Large intestine (tissue), 3 donors: ENCODE results near the gene INAVA. TPM values are rescaled to one million over a fixed set of nuclear protein-coding genes. Genes with fewer than 3 reads are reported as not detected.
A peak's percentile ranks its signal among the peaks of the same experiment; 100 is the strongest.
"Not testable (repeated sequence)": the region's sequence is repeated elsewhere in the genome, so short reads cannot be mapped to it uniquely, and the experiment has no call there.

Experiments used
- DNase-seq, 2 donors: peaks; one replicate each; pipeline versions ENCODE4 v3.0.0 to v3.0.0-alpha.2; 2013
- H3K27ac ChIP-seq: one replicate; pipeline ENCODE4 v1.5.1; 2013; ENCODE audit warnings: low read length
- H3K27me3 ChIP-seq: 2 replicates; pipeline ENCODE4 v1.6.1; 2013; ENCODE audit warnings: low read length; ENCODE audit not compliant: control insufficient read depth, insufficient read depth
- H3K36me3 ChIP-seq: 2 replicates; pipeline ENCODE4 v1.6.1; 2013; ENCODE audit warnings: low read length; ENCODE audit not compliant: control insufficient read depth, insufficient read depth
- H3K4me1 ChIP-seq: one replicate; pipeline ENCODE4 v1.6.1; 2013; ENCODE audit warnings: low read length; ENCODE audit not compliant: control insufficient read depth, insufficient read depth
- H3K4me3 ChIP-seq: one replicate; pipeline ENCODE4 v1.5.1; 2013; ENCODE audit warnings: low read length
- H3K9me3 ChIP-seq: one replicate; pipeline ENCODE4 v1.6.1; 2013; ENCODE audit warnings: mild to moderate bottlenecking, low read depth, low read length, moderate library complexity; ENCODE audit not compliant: control insufficient read depth
- WGBS: methylation state at CpG from one replicate; pipeline ENCODE4 v1.1.5; 2013; ENCODE audit warnings: low lambda C conversion rate; ENCODE audit not compliant: insufficient coverage; 5-methylcytosine and 5-hydroxymethylcytosine counted together
- polyA plus RNA-seq: library from polyadenylated mRNA; unstranded; fragments of 120-200 nt; gene quantifications from one replicate; pipeline ENCODE4 v1.2.1, GENCODE V29; 2013

The INAVA gene
- polyA plus RNA-seq, 1 donor = 101 TPM

DNA sequence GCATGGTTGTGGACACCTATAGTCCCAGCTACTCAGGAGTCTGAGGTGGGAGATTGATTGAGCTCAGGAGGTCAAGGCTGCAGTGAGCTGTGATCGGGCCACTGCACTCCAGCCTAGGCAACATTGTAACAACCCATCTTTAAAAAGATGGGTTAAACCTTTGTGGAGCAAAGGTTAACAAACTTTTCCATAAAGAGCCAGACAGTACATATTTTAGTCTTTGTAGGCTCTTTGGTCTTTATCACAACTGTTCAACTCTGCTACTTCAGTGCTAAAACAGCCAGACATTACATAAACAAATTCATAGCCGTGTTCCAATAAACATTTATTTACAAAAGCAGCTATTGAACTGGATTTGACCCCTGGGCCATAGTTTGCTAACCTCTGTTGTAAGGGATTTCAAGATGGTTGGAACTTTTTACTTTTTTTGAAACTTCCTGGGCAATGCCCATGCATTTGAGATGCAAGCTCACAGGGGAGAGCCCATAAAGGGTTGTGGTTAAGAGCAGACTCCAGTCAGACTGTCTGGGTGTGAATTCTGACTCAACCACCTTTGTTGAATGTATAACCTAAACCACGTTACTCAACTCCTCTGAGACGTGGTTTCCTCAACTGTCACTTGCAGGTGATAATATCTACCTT is 10.8 kb downstream of the INAVA start:
- H3K9me3 ChIP-seq = no peaks in the 10 kb centered on the region
- WGBS = no CpG with 5 or more reads among the region's 4 CpGs
- no peak overlapping the region for H3K27ac ChIP-seq
- peaks cover 86% of the 10 kb centered on the region for H3K36me3 ChIP-seq
- H3K27me3 ChIP-seq = no peaks in the 10 kb centered on the region
- no peak for DNase-seq
- H3K4me3 ChIP-seq = no peak overlapping the region
- peaks cover 42% of the 10 kb centered on the region for H3K4me1 ChIP-seq

DNA sequence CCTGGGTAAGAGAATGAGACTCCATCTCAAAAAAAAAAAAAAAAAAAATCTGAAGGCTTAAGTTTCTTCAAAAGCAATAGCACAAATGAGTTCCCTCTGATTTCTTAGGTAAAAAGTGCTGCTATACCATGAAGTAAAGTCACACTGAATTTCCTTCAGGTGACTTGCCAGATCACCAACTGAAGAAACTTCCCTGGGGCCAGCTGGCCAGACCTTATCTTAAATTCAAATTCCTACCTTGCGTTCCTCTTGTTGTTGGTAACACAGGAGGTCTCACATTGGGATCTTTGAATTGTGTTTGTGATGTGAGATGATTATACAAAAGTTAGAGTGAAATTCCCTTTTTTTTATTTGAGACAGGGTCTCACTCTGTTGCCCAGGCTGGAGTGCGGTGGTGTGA is 11.8 kb downstream of the INAVA start:
- Histone ChIP-seq H3K4me3 (no peak overlapping the region), H3K36me3 (peaks cover 85% of the 10 kb centered on the region), H3K27ac (no peak overlapping the region), H3K4me1 (peaks cover 44% of the 10 kb centered on the region), H3K9me3 (no peaks in the 10 kb centered on the region), H3K27me3 (no peaks in the 10 kb centered on the region)
- no CpG with 5 or more reads among the region's 2 CpGs for WGBS
- DNase-seq = no peak

DNA sequence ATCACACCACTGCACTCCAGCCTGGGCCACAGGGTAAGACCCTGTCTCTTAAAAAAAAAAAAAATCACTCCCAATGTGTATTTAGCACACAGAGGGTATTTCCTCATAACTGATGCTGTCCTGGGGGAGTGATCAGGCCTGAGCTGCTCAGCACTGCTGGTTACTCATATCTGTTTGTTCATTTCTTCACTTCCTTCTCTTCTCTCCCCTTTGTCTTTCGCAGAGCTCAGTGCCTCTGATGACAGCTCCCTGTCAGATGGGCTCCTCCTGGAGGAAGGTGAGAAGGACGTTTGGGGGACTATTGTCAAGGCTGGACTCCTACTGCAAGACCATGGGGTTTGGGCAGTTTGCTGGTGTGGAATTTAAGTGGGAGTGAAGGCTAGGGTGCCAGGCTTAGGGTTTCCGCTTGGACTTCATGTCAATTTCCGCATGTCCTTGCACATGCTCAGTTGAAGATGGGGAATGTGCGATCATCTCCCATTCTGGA is 13.0 kb downstream of the INAVA start:
- Histone ChIP-seq H3K4me1 (peaks cover 44% of the 10 kb centered on the region), H3K27me3 (no peaks in the 10 kb centered on the region), H3K4me3 (no peak overlapping the region), H3K36me3 (peaks cover 83% of the 10 kb centered on the region), H3K27ac (peak overlapping the region; percentile 42), H3K9me3 (no peaks in the 10 kb centered on the region)
- WGBS = no CpG with 5 or more reads among the region's 5 CpGs
- DNase-seq = no peak

DNA sequence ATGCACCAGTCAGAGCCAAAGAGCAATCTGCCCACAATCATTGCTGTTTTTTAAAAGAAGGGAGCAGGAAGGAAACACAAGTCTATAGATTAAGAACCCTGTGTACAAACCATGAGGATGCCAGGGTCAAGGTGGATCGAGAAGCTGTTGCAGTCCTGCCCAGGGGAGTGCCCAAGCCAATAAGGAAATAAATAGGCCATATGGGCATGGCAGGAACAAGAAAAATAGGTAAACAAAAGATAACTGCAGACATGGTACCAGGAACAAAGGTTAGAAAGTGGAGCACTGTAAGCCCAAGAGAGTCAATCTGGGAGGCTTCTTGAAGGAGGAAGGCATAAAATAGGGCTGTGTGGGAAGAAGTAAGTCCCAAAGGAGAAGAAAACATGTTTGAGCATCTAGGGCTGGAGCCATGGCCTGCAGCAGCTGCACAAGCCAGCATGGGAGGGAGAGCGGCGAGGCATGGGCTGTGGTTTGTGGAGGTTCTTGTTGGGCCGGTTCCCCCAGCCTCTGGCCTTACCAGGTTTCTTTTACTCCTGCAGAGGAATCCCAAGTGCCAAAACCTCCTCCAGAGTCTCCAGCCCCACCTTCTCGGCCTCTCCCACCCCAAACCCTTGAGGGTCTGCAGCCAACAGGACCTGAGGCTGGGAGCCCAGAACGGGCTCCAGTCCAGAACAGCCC is 13.6 kb downstream of the INAVA start:
- peaks cover 44% of the 10 kb centered on the region for H3K4me1 ChIP-seq
- H3K27ac ChIP-seq = peak overlapping the region; percentile 42
- no peak overlapping the region for H3K4me3 ChIP-seq
- H3K9me3 ChIP-seq = no peaks in the 10 kb centered on the region
- no peaks in the 10 kb centered on the region for H3K27me3 ChIP-seq
- 17% methylated on average over 1 of the region's 6 CpGs for WGBS
- H3K36me3 ChIP-seq = peaks cover 85% of the 10 kb centered on the region
- DNase-seq = peak in 1 of 2 donors; percentile 54

DNA sequence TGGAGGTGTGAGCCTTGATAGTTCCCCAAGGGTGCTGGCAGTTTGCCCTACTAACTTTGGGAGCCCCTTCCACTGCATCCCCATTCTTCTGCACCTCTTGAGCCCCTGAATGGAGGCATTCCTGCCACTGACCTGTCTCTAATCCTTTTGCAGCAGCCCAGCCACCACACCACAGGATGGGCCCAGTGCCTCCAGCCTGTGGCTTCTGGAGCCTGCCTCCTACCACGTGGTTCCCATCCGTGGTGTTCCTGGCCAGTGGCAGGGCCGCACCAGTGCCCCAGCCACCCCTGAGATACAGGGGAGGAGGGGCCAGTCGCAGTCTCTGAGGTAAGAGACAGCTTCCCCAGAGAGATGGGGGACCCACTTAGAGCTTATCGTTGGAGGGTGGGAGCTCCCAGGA is 14.4 kb downstream of the INAVA start:
- Histone ChIP-seq H3K9me3 (no peaks in the 10 kb centered on the region), H3K36me3 (peaks cover 82% of the 10 kb centered on the region), H3K4me3 (no peak overlapping the region), H3K4me1 (peaks cover 44% of the 10 kb centered on the region), H3K27ac (peak overlapping the region; percentile 42), H3K27me3 (no peaks in the 10 kb centered on the region)
- WGBS = no CpG with 5 or more reads among the region's 5 CpGs
- DNase-seq = no peak

DNA sequence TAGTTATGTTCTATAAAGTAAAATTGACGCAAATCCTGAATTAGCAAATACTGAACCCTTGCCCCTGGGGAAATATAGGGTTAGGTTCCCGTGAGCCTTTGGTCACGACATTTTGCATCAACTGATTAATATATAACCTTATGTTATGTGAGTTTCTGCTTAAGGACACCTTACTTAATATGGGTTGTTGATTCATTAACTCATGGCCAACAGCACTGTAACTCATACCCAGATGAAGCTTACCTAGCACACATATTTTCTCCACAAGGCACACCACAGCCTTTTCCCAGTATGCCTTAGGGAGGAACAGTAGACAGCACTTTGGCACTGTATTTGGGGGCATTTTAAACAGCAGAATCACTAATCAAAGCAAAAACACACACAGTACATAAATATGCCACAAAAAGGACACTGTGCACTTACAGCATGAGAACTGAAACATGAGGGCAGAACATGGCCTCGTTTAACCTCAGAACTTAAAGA is 15.1 kb downstream of the INAVA start:
- Histone ChIP-seq H3K4me1 (peaks cover 43% of the 10 kb centered on the region), H3K4me3 (no peak overlapping the region), H3K9me3 (no peaks in the 10 kb centered on the region), H3K27ac (peak overlapping the region; percentile 42), H3K27me3 (no peaks in the 10 kb centered on the region), H3K36me3 (peaks cover 77% of the 10 kb centered on the region)
- WGBS = no CpG with 5 or more reads among the region's 4 CpGs
- DNase-seq = peak in 1 of 2 donors; percentile 27

DNA sequence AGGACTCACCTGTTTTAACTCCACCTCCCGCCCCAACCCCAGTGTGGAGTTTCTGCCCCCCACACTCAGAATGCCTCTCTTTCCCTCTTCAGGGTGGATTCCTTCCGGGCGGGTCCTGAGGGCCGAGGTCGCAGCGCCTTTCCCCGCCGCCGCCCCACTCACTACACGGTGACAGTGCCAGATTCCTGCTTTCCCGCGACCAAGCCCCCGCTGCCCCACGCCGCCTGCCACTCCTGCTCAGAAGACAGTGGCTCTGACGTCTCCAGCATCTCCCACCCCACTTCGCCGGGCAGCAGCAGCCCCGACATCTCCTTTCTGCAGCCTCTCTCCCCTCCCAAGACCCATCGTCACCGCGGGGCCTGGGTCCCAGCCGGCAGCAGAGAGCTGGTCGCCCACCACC is 16.7 kb downstream of the INAVA start:
- DNase-seq = no peak
- Histone ChIP-seq H3K27me3 (no peaks in the 10 kb centered on the region), H3K4me1 (peaks cover 43% of the 10 kb centered on the region), H3K4me3 (no peak overlapping the region), H3K9me3 (no peaks in the 10 kb centered on the region), H3K27ac (no peak overlapping the region), H3K36me3 (peaks cover 70% of the 10 kb centered on the region)
- no CpG with 5 or more reads among the region's 24 CpGs for WGBS

DNA sequence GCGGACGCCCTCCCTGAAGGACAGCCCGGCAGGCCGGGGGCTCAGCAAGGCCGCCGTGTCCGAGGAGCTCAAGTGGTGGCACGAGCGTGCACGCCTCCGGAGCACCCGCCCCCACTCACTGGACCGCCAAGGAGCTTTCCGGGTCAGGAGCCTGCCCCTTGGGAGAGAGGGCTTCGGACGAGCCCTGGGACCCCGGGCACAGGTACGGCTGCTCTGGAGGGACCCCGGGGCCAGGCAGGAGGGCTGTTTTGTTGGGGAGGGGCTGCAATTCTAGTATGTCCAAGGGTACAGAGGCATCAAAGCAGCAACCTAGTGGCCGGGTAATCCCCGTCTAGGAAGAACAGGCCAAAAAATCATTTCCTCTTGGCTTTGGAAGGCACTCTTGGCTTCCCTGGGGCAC is 17.2 kb downstream of the INAVA start:
- Histone ChIP-seq H3K4me1 (peaks cover 47% of the 10 kb centered on the region), H3K36me3 (peaks cover 64% of the 10 kb centered on the region), H3K27ac (peak overlapping the region; percentile 30)
- not testable (repeated sequence) for H3K27me3 ChIP-seq, H3K9me3 ChIP-seq, H3K4me3 ChIP-seq, DNase-seq
- WGBS = no CpG with 5 or more reads among the region's 21 CpGs

DNA sequence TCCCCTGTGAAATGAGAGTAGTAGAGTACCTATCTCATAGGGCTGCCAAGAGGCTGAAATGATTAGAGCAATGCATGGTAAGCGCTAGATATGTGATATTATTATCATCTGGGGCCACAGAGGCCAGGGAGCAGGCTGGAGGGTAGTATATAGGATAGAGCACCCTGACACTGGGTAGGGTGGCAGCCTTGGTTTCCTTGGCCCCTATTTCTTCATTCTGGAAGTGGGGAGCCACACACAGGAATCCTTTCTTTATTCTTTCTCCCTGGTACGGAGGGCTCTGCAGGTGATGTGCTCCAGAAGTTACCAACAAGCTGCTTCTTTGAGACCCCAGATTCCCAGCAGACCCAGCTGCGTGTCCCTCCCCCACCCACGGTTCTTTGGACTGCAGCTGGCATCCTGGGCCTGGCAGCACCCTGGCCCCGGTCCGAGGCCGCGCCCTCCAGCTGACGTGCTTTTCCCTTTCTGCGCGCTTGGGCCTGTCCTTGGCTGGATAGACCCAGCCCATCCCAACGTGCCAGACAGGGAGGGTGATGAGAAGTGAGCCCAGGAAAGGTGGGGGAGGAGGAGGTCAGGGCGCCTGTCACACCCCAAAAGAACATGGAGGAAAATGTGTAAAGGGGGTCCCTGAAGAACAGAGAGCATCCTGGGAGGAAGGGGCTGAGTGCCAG is 18.2 kb downstream of the INAVA start:
- H3K4me3 ChIP-seq = no peak overlapping the region
- no peaks in the 10 kb centered on the region for H3K27me3 ChIP-seq
- H3K4me1 ChIP-seq = peaks cover 44% of the 10 kb centered on the region
- H3K36me3 ChIP-seq = peaks cover 57% of the 10 kb centered on the region
- H3K27ac ChIP-seq = no peak overlapping the region
- DNase-seq = no peak
- no CpG with 5 or more reads among the region's 13 CpGs for WGBS
- no peaks in the 10 kb centered on the region for H3K9me3 ChIP-seq

DNA sequence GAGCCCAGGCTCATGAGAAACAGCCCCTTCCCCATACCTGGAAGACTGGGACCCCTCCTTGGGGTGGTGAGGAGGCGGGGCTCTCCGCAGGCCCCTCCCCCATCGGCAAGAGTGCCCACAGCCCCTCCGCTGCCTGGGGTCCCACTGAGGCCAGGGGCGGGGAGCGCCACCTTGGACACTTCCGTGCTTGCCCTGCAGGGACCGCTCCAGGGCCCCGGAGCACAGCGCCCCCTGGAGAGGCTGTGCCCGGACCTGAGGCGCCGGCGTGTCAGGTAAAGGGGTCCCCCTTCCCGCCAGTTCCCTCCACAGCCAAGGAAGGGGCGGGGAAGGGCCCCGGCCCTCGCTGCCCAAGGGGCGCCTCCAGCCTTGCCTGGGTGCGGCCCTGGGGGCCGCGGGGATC is 21.5 kb downstream of the INAVA start:
- peak in 1 of 2 donors; percentile 29 for DNase-seq
- WGBS = no CpG with 5 or more reads among the region's 22 CpGs
- H3K4me1 ChIP-seq = peaks cover 21% of the 10 kb centered on the region
- H3K27ac ChIP-seq = peak overlapping the region; percentile 54
- no peaks in the 10 kb centered on the region for H3K9me3 ChIP-seq
- peaks cover 24% of the 10 kb centered on the region for H3K36me3 ChIP-seq
- H3K4me3 ChIP-seq = no peak overlapping the region
- no peaks in the 10 kb centered on the region for H3K27me3 ChIP-seq
